DMS79 (cell line): ENCODE data around the gene STPG2.

ENCODE experiments used
- DNase-seq: peaks from one replicate; lab custom pipeline; 2025; lab: John Stamatoyannopoulos, UW

Gene STPG2

DNA sequence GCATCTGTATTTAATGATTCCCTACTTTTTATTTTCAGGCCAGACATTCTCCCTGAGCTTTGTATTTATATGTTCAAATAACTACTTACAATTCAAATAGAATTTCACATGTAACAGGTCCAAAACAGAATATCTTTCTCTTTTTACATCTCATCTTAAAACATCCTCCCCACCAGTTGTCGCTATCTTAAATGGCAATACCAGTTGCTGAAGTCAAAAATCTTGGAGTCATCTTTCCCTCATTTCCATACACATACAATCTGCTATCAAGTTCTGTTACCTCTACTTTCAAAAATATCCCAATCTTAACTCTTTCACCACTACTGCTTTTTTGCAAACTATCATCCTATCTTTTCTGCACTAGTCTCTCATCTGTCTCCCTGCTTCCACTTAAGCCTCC is 330.5 kb downstream of the STPG2 start:
- no peak for DNase-seq

DNA sequence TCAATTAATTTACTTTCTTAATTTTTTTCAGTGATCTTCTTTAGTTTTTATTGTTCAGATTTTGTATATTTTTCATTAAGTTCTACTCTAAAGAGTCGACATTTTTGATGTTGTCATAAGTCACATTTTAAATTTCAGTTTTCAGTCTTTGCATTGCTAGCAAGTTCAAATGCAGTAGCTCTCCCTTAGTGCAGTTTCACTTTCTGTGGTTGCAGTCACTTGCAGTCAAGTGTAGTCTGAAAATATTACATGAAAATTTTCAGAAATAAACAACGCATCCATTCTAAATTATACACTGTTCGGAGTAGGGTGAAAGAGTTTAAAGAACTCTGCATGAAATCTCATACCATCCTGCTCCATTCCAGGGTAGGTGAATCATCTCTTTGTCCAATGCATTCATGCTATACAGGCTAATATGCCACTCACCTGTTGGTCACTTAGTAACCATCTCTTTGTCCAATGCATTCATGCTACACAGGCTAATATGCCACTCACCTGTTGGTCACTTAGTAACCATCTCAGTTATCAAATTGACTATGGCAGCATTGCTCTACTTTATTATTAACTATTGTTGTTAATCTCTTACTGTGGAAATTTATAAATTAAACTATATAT is 356.9 kb downstream of the STPG2 start:
- DNase-seq, result no peak

DNA sequence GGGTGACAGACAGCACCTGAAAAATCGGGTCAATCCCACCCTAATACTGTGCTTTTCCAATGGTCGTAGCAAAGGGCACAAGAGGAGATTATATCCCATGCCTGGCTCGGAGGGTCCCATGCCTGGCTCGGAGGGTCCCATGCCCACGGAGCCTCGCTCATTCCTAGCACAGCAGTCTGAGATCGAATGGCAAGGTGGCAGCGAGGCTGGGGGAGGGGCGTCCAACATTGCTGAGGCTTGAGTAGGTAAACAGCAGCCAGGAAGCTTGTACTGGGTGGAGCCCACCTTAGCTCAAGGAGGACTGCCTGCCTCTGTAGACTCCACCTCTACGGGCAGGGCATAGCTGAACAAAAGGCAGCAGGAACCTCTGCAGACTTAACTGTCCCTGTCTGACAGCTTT is 365.1 kb downstream of the STPG2 start:
- DNase-seq, result no peak

DNA sequence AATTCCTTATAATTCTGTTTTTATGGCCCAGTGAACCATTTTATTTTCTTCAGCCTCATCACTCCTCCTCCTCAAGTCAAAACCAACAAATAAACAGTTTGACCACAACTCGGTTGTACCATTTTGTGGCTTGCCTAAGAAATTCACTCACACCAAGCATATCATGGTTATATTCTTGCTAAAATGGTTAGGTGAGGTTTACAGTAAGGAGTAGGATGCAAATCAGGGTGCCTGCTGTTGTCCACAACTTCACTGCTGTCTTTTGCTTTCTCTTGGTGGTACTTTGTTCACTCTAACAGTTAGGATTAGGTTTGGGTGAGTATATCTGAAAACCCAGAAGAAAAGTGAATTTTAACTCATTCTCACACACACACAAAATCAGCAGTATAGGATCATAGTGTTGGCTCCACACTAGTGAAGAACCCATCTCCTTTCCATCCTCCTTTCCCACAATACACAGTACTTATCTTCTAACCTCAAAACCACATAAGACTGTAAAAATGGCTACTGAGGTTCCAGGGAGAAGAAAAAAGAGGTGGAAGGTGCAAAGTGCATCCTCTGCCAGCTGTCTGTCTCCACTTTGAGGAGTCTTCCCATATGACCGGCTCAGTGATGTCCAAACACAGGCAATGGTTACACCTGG is 368.8 kb downstream of the STPG2 start:
- no peak for DNase-seq

DNA sequence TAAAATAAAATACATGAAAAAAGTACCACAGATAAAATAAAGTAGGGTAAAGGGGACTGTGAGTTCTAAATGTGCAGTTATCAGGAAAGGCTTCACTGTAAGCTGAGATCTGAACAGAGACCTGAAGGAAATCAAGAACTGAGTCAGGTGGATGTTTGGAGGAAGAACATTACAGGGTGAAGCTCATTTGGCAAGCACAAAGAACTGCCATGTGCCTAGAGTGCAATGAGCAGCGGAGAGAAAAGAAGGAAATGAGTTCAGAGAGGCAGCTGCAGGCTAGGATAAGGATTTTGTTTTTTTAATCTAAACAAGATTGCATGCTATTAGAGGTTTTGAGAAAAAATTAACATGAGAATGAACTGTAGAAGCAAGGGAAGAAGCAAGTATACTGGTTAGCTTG is 373.1 kb downstream of the STPG2 start:
- no peak for DNase-seq

DNA sequence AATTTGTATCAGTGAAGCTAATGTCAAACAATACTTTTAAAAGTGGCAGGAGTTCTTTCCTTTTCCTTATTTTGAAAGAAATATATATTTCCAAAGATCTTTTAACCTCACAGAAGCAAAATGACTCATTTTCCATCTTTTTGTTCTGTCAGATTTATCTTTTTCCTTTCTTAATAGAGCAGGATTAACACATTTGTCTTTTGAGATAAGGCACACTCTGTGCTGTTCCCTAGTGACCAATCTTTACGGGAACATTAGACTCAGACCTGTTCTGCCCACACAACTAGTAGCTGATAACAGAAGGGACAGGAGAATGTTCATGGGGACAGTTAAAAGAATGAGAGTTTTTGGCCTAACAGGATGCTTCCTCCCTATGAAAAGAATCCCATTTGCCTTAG is 381.2 kb downstream of the STPG2 start:
- no peak for DNase-seq

DNA sequence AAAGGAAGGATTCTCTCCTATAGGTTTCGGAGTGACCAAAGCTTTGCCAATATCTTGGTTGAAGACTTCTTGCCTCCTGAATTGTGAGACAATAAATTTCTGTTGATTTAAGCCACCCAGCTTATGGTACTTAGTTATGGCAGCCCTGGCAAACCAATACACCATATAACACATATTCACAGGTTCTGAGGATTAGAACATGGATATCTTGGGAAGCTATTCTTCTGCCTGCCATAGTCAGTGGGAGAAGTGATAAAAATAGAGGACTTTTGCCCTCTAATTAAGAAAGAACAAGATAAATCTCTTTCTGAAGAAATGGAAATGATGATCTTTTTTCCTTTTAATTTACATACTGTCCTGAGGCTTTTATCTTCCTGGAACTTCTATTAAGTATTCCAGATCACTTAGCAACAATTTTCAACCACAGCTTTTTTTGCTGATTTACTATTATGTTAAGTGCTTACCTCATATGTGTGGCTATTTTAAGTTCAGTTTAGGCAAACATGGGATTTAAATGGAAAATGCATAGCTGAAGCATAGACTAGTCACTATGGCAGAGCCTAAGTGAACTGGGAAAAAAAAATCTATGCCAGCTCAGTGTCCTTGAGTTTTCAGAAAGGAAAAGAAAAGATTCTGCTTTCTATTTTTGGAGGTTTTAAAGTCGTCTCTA is 381.7 kb downstream of the STPG2 start:
- no peak for DNase-seq

DNA sequence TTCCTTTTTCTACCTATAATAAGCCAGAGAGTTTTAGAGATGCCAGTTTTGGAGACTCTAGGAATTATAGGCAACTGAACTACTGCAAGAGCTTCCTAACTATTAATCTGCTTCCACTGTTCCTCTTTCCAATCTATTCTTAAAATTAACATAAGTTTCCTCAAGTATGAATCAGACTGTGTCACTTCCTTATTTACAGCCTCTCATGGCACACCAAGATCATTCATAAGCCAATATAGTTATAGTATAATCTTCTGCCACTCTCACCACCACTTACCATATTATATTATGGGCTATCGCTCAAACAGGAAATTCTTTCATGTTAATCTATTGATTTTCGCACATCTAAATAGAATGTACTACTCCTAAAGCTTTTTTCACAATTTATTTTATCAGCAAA is 383.5 kb downstream of the STPG2 start:
- no peak for DNase-seq

DNA sequence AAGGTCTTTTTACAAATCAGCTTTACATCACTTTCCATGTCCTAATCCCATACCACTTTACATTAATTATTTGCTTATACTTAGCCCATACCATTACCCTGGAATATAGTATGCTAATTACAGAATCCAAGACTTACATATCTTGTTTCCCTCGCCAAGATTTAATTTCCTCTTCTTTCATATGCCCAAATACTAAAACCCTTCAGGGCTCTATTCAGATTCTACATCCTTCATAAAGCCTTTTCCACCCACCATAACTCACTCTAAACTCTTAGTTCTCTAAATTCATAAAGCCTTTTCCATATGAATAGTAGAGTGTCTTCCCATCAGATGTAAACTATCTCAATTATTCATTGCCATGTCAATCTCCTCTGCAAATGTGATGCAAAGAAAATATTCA is 390.7 kb downstream of the STPG2 start:
- no peak for DNase-seq

DNA sequence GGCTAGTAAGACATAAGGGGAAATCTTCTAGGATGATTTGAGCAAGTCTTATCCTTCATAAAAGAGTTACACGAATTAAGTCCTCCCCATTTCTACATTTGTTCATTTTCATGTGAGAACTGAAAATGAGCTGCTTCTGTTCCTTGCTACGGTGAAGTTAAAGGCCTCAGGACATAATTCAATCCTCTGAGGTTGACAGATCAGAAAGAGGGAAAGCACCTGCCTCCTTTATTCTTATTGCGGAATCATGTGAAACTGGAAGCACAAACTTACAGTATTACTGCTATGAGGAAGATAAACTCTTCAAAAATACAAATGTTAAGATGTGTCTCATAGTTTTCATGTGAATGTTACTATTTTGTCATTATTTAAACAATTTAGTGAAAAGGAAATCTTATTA is 395.3 kb downstream of the STPG2 start:
- DNase-seq, result no peak

DNA sequence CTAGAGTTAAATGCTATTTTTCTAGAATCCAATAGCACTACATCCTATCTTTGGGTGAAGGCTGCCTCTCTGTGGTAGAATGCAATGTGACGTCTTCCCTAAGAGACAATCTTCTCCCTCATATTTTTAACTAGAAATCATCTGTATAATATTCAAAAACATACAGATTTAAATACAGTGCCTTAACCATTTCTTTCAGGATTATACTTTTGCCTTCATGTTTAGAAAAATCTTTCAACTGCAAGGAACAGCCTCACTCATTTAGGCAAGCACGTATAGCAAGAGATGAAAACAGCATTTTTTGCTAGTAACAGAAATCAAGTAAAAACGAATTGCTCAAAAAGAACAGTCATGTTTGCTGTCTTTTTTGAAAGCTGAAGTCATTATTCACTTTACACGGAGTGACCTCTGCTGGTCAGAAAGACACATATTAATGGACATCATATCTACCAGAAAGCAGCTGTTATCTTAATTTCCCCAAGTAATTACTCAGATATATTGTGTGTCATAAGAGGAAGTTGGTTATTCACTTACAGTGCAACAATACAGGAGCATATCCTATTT is 422.3 kb downstream of the STPG2 start:
- DNase-seq, result no peak

DNA sequence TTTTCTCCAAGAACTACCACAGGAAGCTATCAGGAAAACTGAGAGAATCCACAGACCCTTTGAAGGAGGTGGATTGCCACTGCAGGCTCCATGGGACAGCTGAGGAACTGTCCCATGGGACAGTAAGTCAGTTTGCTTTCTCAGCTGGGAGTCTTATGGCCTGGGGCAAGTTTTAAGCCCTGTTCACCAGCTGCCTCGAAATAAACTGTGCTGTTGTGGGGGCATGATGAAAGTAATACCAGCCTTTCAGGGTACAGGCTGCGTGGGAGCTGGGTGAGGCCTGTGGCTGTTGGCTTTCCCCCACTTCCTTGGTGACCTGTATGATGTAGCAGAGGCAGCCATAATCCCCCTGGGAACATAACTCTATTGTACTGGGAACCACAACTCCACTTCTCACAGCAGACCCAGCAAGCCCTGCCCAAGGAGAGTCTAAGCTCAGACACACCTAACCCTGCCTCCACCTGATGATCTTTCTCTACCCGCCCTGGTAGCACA is 452.1 kb downstream of the STPG2 start:
- no peak for DNase-seq

DNA sequence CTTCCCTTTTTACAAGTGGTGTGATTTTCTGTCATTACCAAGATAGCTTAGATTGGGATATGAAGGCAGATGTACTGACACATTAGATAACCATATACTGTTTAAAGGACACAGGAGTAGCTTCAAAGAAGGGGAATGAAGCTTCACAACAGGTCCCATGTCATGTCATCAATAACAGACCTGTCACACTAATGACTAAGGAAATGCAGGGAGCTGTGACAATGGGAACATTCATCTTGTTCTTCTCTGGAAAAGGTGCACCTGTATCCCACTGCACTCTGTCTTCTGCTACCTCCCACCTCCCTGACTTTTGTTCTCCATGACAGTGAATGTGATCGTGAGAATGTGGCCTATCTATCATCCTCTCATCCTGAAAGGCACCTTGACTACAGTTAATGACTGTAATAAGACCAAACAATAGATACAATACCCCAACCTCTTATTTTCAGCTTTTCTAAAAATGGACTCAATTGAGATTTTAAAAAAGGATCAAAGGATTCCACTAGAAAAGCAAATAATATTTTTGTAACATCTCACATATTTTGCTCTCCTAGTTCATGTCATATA is 472.5 kb downstream of the STPG2 start:
- no peak for DNase-seq

DNA sequence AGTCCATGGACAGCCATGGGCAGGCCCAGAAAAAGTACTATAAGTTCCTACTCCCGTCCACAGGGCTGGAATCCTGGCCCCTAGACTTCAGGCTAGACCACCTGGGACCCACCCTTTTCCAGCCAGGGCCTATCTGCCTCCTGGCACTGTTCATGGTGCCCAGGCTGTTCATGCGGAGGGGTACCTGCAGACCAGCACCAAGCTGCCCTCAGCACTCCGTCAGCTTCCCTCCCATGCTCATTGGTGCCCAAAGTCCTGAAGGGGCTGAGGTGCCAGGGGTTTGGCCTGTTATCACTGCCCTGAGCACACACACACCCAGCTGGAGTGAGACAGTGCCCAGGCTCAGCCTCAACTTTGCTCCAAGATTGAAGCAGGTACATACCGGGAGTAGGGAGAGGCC is 477.7 kb downstream of the STPG2 start:
- no peak for DNase-seq

DNA sequence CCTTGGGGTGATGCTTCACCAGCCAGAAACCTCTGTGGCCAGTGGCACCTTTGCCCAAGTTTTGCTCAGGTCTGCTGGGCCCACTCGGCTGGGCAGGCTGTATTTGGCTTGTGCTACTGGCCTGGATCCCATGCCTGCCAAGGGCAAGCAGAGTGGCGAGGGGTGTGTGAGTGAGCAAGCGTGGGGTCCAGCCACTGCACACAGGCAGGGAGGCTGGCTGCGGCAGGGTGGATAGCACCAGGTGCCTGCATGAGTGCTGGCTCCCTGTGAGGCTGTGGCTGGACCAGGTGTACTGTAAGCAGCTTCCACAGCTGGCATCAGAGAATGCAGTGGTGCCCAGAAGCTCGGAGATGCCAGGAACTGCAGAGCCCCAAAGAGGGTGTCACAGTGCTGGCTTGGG is 478.5 kb downstream of the STPG2 start:
- DNase-seq, result no peak

DNA sequence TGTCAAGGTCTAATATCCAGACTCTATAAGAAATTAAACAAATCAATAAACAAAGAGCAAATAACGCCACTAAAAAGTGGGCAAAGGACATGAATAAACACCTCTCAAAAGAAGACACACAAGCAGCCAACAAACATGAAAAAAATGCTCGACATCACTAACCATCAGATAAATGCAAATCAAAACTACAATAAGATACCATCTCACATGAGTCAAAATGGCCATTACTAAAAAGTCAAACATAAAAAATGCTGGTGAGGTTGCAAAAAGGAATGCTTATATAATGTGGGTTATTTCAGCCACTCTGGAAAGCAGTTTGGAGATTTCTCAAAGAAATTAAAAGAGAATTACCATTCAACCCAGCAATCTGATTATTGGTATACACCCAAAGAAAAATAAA is 481.1 kb downstream of the STPG2 start:
- DNase-seq, result no peak

DNA sequence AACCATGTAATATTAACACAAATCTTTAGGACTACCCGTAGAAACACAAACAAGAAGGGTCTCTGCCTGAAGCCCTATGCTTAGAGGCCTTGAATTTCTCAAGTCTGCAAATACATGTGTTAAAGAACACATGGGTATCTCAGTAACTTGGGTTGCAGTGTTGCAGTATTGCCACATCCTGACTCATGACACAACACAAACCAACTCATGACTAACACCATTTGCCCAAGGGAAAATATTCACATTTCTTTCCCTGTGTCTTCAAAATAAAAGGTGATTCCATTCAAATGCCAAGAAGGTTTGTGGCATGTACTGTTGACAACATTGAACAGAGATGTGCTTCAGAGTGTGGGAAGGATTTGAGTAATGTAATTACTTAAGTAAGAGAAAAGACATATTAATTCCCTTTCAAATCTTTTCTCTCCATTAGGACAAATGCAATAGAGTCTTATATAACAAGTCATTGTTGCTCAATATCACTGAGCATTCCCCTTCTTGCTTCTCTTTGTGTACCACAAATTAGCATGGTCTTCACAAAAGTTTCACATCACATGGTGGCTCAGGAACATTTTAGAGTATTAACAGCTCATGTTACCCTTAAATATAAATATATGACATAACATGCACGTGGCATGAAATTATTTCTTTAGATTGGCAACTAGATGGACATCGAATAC is 487.1 kb downstream of the STPG2 start:
- DNase-seq, result no peak

DNA sequence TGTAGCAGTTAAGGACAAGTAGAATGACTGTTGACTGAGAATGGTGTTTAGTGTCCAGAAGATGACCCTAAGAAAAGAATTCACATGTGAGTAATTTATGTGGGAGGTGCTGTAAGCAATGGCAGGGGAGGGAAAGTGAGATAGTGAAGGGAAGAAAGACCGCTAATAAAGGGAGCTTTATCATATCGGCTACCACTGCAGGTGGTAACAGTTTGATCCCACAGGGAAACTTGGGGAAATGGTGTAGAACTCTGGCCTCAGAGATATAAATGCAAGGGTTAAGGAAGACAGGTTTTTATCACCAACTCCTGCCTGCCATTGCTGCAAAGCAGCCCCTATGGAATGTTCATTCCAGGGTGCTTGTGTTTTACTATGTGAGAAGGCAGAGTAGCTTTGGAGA is 489.6 kb downstream of the STPG2 start:
- DNase-seq, result no peak

DNA sequence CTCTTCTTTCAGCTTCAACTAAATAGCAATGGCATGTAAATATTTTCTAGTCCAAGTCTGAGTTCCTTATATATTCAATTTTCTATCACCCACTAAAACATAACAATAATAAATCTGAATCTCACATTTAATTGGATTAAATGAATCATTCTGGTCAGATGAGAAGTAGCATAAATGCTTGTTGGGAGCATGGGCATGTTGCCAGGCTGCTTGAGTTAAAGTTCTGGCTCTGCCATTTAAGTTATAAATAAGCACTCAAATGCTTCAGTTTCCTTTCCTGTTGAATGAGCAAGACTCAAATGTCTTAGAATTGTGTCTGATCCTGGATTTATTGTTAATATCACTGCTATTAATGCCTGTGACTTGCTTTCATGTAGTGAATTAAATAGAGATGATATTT is 496.3 kb downstream of the STPG2 start:
- no peak for DNase-seq

DNA sequence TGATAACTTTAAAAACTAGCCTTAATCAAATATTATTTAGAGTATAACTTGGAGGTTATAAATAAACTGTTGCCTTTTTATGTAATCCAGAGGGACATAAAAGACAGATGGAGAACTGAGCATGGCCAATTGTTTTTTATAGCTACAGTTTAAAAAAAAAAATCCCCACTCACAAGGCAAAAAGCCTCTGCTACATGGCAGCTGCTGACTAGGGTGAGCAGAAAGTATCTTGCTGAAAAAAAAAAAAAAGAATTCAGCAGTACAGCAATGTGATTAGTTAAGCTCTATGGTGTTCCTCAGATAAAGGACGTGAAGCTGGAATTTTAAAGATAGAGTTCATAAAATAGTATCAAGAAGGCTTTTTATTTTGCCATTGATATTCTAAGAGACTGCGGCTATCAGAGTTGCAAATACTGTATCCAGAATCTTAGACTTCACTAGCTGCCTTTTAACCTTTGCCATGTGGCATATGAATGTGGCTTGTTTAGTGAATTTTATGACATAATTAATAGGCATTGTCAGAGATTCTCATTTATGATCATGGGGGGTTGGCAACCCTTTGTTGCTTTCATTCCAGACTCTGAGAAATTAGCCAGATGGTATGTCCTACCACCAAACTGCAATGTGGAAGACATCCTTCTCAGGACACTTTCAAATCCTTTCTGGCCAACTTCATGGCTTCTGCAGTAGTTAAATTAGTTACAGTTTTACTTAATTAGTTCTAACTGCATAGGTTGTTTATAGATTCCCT is 498.0 kb downstream of the STPG2 start:
- no peak for DNase-seq

DNA sequence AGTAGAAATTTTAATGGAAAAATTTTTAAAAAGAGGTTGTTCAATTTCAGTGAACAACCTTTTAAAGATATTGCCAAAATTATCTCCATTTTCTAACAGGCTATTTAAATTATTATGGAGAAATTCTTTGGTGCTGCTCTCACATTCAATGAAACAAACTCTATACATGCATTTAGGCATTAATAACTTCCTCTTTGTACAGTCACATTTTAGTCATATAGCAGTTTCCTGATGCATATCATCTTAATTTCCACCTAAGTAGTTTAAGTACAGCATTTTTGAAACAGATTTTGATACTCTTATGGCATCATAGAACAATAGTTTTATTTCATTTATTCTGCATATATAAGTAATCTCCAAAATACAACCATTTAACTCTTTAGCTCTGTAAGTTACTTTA is 500.1 kb downstream of the STPG2 start:
- DNase-seq, result no peak

DNA sequence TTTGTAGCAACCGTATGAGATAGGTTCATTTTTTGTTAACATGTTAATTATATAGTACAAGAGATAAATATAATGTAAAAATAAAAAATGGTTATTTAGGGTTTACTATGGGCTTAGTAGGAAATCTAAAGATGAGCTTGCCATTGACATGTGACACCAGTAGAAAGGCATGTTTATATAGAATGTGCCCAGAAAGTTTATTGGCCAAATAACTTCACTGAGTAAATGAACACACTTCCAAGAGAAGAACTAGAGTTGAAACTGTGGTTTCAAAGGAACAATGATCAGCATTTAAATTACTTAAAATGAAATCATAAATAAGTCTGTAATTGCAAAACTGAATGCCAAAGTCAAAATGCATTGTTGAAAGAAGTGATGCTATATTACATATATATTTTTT is 503.3 kb downstream of the STPG2 start:
- no peak for DNase-seq
